OCI-LY7 (cell line): ENCODE data around the gene GJB3. TPM values are rescaled to one million over a fixed set of nuclear protein-coding genes. Genes with fewer than 3 reads are reported as not detected.
A peak's percentile ranks its signal among the peaks of the same experiment; 100 is the strongest.
"Not testable (repeated sequence)": the region's sequence is repeated elsewhere in the genome, so short reads cannot be mapped to it uniquely, and the experiment has no call there.

Experiments used
- Bru-seq: library from RNA; stranded (reverse); fragments of 400-500 nt; gene quantifications from one replicate; lab custom pipeline; 2021; lab: Mats Ljungman, UMichigan
- BruChase-seq, 2 experiments: library from RNA; stranded (reverse); fragments of 400-500 nt; gene quantifications; one replicate each; lab custom pipeline; 2021; lab: Mats Ljungman, UMichigan
- BruUV-seq: library from RNA; stranded (reverse); fragments of 400-500 nt; replicated peaks from 2 replicates; lab custom pipeline; 2021; lab: Mats Ljungman, UMichigan
- CTCF ChIA-PET: fragments of 300-600 bp; sonication (Branson Sonifier 250); formaldehyde crosslinking; loops from one replicate; lab custom pipeline; 2022; ENCODE audit warnings: antibody characterized with exemption; ENCODE audit not compliant: unreplicated experiment; lab: Charles Lee
- POLR2A ChIA-PET: fragments of 300-600 bp; sonication (Branson Sonifier 250); formaldehyde crosslinking; loops from one replicate; lab custom pipeline; 2022; ENCODE audit warnings: antibody characterized with exemption; lab: Charles Lee
- DNase-seq: peaks from one replicate; pipeline ENCODE4 v3.0.0-alpha.2; 2015; ENCODE audit warnings: low spot score
- H2AFZ ChIP-seq: fragments of 200-600 bp; sonication (generic), shearing (Covaris generic); 2 replicates; pipeline ENCODE4 v1.6.1; 2014; ENCODE audit warnings: mild to moderate bottlenecking, antibody characterized with exemption, low read length, moderate library complexity
- H3K27ac ChIP-seq: fragments of 200-600 bp; sonication (generic); 2 replicates; pipeline ENCODE4 v1.5.1; 2014; ENCODE audit warnings: mixed run types, low read depth, mild to moderate bottlenecking, moderate library complexity, low read length, inconsistent platforms; ENCODE audit not compliant: poor library complexity, severe bottlenecking
- H3K36me3 ChIP-seq: fragments of 200-600 bp; sonication (generic); 2 replicates; pipeline ENCODE4 v1.6.1; 2014; ENCODE audit warnings: mild to moderate bottlenecking, antibody characterized with exemption, low read length, moderate library complexity, mixed read lengths; ENCODE audit not compliant: insufficient read depth
- H3K4me1 ChIP-seq: fragments of 200-600 bp; sonication (generic); 2 replicates; pipeline ENCODE4 v1.5.1; 2014; ENCODE audit warnings: mild to moderate bottlenecking, low read length; ENCODE audit not compliant: insufficient read depth, poor library complexity, severe bottlenecking
- H3K4me2 ChIP-seq: fragments of 200-600 bp; sonication (generic); 2 replicates; pipeline ENCODE4 v1.6.1; 2014; ENCODE audit warnings: mild to moderate bottlenecking, low read length
- H3K4me3 ChIP-seq: fragments of 200-600 bp; sonication (generic); 2 replicates; pipeline ENCODE4 v1.5.1; 2014; ENCODE audit warnings: mild to moderate bottlenecking, low read depth, low read length; ENCODE audit not compliant: poor library complexity, severe bottlenecking
- H3K79me2 ChIP-seq: fragments of 200-600 bp; sonication (generic); 2 replicates; pipeline ENCODE4 v1.6.1; 2016; ENCODE audit warnings: low read depth, mild to moderate bottlenecking, low read length, moderate library complexity, mixed read lengths; ENCODE audit not compliant: insufficient read depth
- H3K9me2 ChIP-seq: fragments of 200-600 bp; sonication (generic); 2 replicates; pipeline ENCODE4 v1.6.1; 2016; ENCODE audit warnings: mild to moderate bottlenecking, low read length, mixed read lengths; ENCODE audit not compliant: insufficient read depth
- H3K9me3 ChIP-seq: fragments of 200-600 bp; sonication (generic); 2 replicates; pipeline ENCODE4 v1.6.1; 2014; ENCODE audit warnings: mild to moderate bottlenecking, mixed run types, low read length, mixed read lengths
- H4K20me1 ChIP-seq: fragments of 200-600 bp; sonication (generic); 2 replicates; pipeline ENCODE4 v1.6.1; 2014; ENCODE audit warnings: mild to moderate bottlenecking, antibody characterized with exemption, low read length, moderate library complexity, mixed read lengths; ENCODE audit not compliant: insufficient read depth
- CTCF ChIP-seq: fragments of 200-600 bp; sonication (generic); conservative IDR thresholded peaks from 2 replicates; pipeline ENCODE4 v1.5.1; 2014; ENCODE audit warnings: mild to moderate bottlenecking, antibody characterized with exemption, low read length, moderate library complexity, mixed read lengths
- EZH2phosphoT487 ChIP-seq: fragments of 200-600 bp; sonication (generic); IDR thresholded peaks from 2 replicates; pipeline ENCODE4 v1.6.1; 2018; ENCODE audit warnings: low read depth, borderline replicate concordance, mild to moderate bottlenecking, mixed run types, antibody characterized with exemption, low read length, moderate library complexity, mixed read lengths
- intact Hi-C: fragments of 100-400 bp; cut with micrococcal nuclease; formaldehyde crosslinking; loops from one replicate; pipeline ENCODE4 v1.10.0; 2022; ENCODE audit not compliant: unreplicated experiment
- long read RNA-seq: library from polyadenylated mRNA; stranded (forward); transcript quantifications from one replicate; pipeline ENCODE4 v2.0.0, GENCODE V29; 2022
- total RNA-seq, 2 experiments: library from RNA; depleted of rRNA in 1 of 2; stranded (reverse); fragments of >200 nt in 1 of 2; shearing (Covaris generic) in 1 of 2; gene quantifications; 2 replicates each; pipeline ENCODE4 v1.2.3, GENCODE V29; 2014 to 2022

Gene GJB3
- total RNA-seq (2014; rRNA removed; shearing (Covaris generic)) (not detected in 2 replicates), total RNA-seq (2022) (not detected in 2 replicates), Bru-seq, nascent RNA (not detected), BruChase-seq, experiment 1, labeled RNA remaining after a 6-hour chase (percentile 13 among the genes with signal in this experiment), BruChase-seq, experiment 2, labeled RNA remaining after a 2-hour chase (percentile 17 among the genes with signal in this experiment)
- long read RNA-seq = 0 reads

- no peaks in the 10 kb centered on the region for H3K9me3 ChIP-seq
- H3K4me3 ChIP-seq = no peak within 1 kb of the TSS
- no peaks in the 10 kb centered on the region for H3K4me1 ChIP-seq
- H3K4me2 ChIP-seq = no peak within 1 kb of the TSS
- DNase-seq = no peak
- ChIA-PET CTCF (no interaction called here), POLR2A (no interaction called here)
- H3K27ac ChIP-seq = no peak within 1 kb of the TSS
- no peak within 1 kb of the TSS for H2AFZ ChIP-seq
- no peaks in the 10 kb centered on the region for H3K79me2 ChIP-seq
- H4K20me1 ChIP-seq = no peaks in the 10 kb centered on the region
- intact Hi-C loops = no loop called here
- no peaks in the 10 kb centered on the region for H3K36me3 ChIP-seq
- no TSS peak for BruUV-seq
- no peaks in the 10 kb centered on the region for H3K9me2 ChIP-seq
- TF ChIP-seq CTCF = no peak
- TF ChIP-seq EZH2phosphoT487 = no peak
Measured at GRCh38 chr1:34781071-34781843, at the start of gene GJB3. Gene GJB3 (plus strand): TSS chr1:34781214. CDS start chr1:34784763, 3,549 bp downstream.

- H3K79me2 ChIP-seq, H3K36me3 ChIP-seq, H3K4me1 ChIP-seq, H3K9me2 ChIP-seq, H3K27ac ChIP-seq, CTCF ChIA-PET, H3K4me2 ChIP-seq, H3K4me3 ChIP-seq, DNase-seq, POLR2A ChIA-PET, H4K20me1 ChIP-seq, BruUV-seq, intact Hi-C loops, H2AFZ ChIP-seq, H3K9me3 ChIP-seq: not testable (repeated sequence)
Measured at GRCh38 chr1:34732831-34733230, 48.2 kb upstream of the GJB3 start.

- H3K4me3 ChIP-seq = no peak overlapping the region
- H3K9me3 ChIP-seq = no peaks in the 10 kb centered on the region
- ChIA-PET CTCF (no interaction called here), POLR2A (interaction anchor here (0.8 kb wide), 1 partner anchor 15 kb away, joined by 3 read pairs; no protein-coding TSS in a partner anchor)
- no peak for DNase-seq
- BruUV-seq = no TSS peak
- TF ChIP-seq EZH2phosphoT487 (no peak), CTCF (no peak)
- H4K20me1 ChIP-seq = no peaks in the 10 kb centered on the region
- intact Hi-C loops = no loop called here
- no peaks in the 10 kb centered on the region for H3K79me2 ChIP-seq
- no peak overlapping the region for H3K27ac ChIP-seq
- H2AFZ ChIP-seq = no peak overlapping the region
- H3K4me2 ChIP-seq = no peak overlapping the region
- H3K36me3 ChIP-seq = no peaks in the 10 kb centered on the region
- H3K9me2 ChIP-seq = no peaks in the 10 kb centered on the region
- H3K4me1 ChIP-seq = no peaks in the 10 kb centered on the region
Measured at GRCh38 chr1:34736692-34737091, 44.3 kb upstream of the GJB3 start.

GRCh38 chr1:34737236-34737635 is 43.8 kb upstream of the GJB3 start:
- BruUV-seq, H3K9me3 ChIP-seq, H3K27ac ChIP-seq, H3K4me2 ChIP-seq, DNase-seq, H4K20me1 ChIP-seq, H3K4me3 ChIP-seq, H2AFZ ChIP-seq, CTCF ChIA-PET, H3K9me2 ChIP-seq, H3K79me2 ChIP-seq, intact Hi-C loops, H3K4me1 ChIP-seq, H3K36me3 ChIP-seq: not testable (repeated sequence)
- POLR2A ChIA-PET = interaction anchor here (0.6 to 0.8 kb wide), 2 partner anchors 16 to 150 kb away, joined by 3 read pairs; no protein-coding TSS in a partner anchor
